GM18505 (cell line): ENCODE data around the gene IGSF3.

ENCODE experiments used
- ATAC-seq: cut with Tn5 transposase; IDR thresholded peaks from one replicate; pipeline ENCODE4 v1.9.1; 2021; ENCODE audit not compliant: unreplicated experiment
- POLR2A ChIP-seq: IDR thresholded peaks from 4 replicates; pipeline ENCODE4 v1.6.1; 2011; ENCODE audit warnings: borderline replicate concordance; ENCODE audit not compliant: insufficient read depth, insufficient read length; ENCODE audit errors: extremely low read depth

Gene IGSF3

DNA sequence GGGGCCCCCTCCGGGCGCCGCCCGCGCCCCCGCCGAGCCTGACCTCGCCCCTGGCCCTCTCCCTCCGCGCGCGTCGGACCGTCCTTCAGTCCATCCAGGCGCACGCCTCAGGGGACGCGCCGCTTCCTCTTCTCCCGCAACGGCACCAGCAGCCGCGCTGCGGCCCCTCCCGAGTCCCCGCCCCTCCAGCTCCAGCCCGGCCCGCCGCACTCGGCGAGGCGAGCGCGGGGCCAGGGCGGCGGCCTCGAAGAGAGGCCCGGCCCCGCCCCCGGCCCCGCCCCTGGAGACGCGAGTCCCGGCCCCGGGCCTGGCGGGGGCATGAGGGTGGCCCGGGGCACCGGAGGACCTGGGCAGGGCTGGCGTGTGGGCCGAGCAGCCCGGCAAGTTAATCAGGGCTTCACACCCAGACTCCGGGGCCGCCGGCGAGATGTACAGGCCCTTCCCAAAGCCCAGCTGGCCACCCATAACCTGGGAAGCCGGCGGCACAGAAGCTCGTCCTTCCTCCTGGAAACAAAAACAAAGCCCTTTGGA lies at the start of gene IGSF3:
IGSF3 (minus strand) TSS at position 159 of the 531 bp plus-strand sequence. CDS start 1,407 bp downstream, outside the sequence.
- ATAC-seq, result peak; percentile 60
- no peak for TF ChIP-seq POLR2A

DNA sequence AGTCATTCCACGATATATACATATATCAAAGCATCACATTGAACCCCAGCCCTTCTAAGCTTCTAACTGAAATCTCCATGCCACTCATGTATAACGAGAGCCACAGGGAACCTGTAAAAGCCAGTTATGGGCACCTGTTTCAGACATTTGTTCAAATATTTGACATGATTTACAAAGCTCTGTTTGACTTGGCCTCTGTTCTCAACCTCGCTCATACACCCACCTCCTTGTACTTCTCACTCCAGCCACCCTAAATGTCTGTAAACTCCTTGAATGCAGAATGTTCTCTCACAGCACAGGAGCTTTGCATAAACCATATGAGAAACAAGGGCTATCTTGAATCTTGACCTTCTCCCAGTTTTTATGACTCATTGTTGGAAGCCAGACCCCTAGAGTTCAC lies 49.8 kb upstream of the IGSF3 start:
- ATAC-seq, result no peak
- no peak for TF ChIP-seq POLR2A

DNA sequence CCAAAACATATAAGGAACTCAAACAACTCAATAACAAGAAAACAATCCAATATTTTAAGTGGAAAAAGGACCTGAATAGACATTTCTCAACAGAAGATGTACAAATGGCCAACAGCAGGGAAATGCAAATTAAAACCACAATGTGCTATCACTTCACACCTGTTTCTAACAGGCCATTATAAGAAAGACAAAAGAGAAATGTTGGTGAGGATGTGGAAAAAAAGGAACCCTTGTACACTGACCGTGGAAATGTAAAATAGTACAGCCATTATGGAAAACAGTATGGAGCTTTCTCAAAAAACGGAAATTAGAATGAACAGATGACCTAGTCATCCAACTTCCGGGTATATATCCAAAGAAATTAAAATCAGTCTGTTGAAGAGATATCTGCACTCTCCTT lies 48.9 kb upstream of the IGSF3 start:
- no peak for TF ChIP-seq POLR2A
- ATAC-seq, result no peak

DNA sequence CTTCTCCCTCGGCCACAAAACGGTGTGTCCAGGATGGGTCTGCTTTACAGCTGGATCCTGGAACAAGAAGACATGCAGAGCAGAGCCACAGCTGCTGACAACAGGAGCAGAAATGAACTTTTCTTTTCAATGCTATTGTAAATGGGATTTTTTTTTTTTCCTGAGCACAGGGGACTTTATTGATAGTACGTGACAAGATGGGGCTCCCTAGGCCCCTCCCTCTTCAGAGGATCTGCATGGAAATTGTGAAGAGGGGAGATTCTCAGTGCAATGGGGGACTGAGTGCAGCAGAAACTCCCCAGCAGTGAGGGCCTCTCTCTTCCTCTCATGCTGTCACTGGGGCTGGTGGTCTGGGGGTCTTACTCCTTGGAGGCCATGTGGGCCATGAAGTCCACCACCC lies 45.9 kb upstream of the IGSF3 start:
- no peak for TF ChIP-seq POLR2A
- no peak for ATAC-seq

GRCh38 chr1:116712510-116712909 lies 45.0 kb upstream of the IGSF3 start:
- no peak for ATAC-seq

GRCh38 chr1:116711263-116711840 lies 43.8 kb upstream of the IGSF3 start:
- ATAC-seq, result no peak
- TF ChIP-seq POLR2A, result no peak

More at GRCh38 chr1:116712510-116712909, 45.0 kb upstream of the IGSF3 start:
- no peak for TF ChIP-seq POLR2A

- no peak for ATAC-seq
Measured at GRCh38 chr1:116710420-116711262, 43.1 kb upstream of the IGSF3 start.

DNA sequence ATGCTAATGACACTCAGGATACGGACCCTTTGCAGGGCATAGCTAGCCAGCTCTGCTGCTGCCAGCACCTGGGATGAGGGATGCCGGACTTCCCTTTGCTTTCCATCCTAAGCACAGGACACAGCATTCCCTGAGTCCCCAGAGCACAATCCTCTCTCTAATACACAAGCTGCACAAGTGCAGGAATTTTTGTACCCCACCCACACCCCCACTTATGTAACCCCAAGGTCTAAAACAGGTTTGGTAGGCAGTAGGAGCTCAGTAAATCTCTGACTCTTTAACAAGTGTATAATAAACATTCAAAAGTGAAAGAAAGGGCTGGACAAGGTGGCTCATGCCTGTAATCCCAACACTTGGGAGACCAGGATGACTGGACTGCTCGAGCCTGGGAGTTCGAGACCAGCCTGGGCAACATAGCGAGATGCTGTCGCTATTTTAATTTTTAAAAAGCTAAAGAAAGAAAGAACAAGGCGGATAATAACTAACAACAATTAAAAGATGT lies 42.2 kb upstream of the IGSF3 start:
- TF ChIP-seq POLR2A, result no peak
- ATAC-seq, result no peak

More at GRCh38 chr1:116710420-116711262, 43.1 kb upstream of the IGSF3 start:
- TF ChIP-seq POLR2A, result no peak

GRCh38 chr1:116708255-116708900 lies 40.8 kb upstream of the IGSF3 start:
- ATAC-seq, result no peak
- no peak for TF ChIP-seq POLR2A

- ATAC-seq, result no peak
- TF ChIP-seq POLR2A, result no peak
Measured at GRCh38 chr1:116706841-116707240, 39.3 kb upstream of the IGSF3 start.

GRCh38 chr1:116706123-116706522 lies 38.6 kb upstream of the IGSF3 start:
- no peak for TF ChIP-seq POLR2A
- ATAC-seq, result no peak

DNA sequence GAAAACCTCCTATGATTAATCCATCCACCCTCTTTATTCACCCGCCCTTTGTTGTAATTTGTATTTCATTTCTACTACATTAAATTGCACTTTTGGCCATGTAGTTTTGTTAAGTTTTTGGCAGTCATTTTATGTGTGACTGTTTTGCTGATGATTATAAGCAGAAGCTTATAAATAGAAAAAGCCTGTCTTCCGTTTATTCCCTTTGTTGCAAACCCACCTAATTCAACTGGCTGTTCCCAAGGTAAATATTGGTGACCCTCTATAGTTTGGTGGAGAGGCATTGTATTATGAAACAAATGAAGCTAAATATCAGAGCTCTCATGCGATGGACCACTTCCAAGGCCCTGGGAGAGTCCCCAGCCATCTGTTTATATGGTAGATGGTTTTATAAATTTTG lies 36.7 kb upstream of the IGSF3 start:
- ATAC-seq, result no peak

GRCh38 chr1:116699605-116700004 lies 32.1 kb upstream of the IGSF3 start:
- no peak for TF ChIP-seq POLR2A
- no peak for ATAC-seq

More for the DNA sequence above, 36.7 kb upstream of the IGSF3 start:
- no peak for TF ChIP-seq POLR2A
